ENCODE results near the gene CALML6. TPM values are rescaled to one million over a fixed set of nuclear protein-coding genes. Genes with fewer than 3 reads are reported as not detected.

CALML6 gene
- polyA plus RNA-seq, 6 donors from 2014 or later = not detected

DNA sequence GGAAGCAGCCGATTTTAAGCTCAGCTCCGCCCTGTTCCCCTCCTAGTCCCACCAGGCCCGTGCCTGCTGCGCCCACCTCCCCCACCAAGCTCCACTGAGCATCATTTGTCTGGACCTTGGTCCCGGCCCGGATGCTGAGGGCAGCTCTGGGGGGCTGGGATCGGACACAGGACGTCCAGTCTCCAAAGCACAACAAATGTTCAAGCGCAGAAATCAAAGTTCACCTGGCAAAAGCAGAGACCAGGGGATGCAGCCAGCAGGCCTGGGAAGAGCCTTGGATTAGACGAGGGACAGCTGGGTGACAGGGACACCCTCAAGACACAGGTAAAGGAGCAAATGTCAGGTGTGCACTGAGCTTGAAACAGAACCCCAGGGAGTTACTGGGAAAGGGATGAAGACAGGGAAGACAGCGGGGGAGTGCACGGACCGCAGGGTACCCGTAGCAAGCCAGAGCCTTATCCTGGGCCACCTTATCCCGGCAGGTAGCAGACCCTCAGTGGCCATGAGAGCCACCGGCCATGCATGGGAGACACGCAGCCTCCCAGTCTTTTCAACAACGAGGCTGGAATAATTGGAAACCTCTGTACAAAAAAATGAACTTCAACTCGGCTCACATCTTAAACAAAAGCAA lies 26.3 kb downstream of the CALML6 start:
- Mint-ChIP-seq H3K4me3 (no peak overlapping the region), H3K27ac (no peak overlapping the region), H3K36me3 (no peaks in the 10 kb centered on the region), H3K4me1 (peaks cover 7 to 10% (median 7%) of the 10 kb centered on the region in 3 donors), H3K9me3 (no peaks in the 10 kb centered on the region), H3K27me3 (peaks cover 0 to 20% (median 8%) of the 10 kb centered on the region in 3 donors)
- DNase-seq (no peak), ATAC-seq (ENCODE audit: low read depth in 2 of 2) (no peak)

DNA sequence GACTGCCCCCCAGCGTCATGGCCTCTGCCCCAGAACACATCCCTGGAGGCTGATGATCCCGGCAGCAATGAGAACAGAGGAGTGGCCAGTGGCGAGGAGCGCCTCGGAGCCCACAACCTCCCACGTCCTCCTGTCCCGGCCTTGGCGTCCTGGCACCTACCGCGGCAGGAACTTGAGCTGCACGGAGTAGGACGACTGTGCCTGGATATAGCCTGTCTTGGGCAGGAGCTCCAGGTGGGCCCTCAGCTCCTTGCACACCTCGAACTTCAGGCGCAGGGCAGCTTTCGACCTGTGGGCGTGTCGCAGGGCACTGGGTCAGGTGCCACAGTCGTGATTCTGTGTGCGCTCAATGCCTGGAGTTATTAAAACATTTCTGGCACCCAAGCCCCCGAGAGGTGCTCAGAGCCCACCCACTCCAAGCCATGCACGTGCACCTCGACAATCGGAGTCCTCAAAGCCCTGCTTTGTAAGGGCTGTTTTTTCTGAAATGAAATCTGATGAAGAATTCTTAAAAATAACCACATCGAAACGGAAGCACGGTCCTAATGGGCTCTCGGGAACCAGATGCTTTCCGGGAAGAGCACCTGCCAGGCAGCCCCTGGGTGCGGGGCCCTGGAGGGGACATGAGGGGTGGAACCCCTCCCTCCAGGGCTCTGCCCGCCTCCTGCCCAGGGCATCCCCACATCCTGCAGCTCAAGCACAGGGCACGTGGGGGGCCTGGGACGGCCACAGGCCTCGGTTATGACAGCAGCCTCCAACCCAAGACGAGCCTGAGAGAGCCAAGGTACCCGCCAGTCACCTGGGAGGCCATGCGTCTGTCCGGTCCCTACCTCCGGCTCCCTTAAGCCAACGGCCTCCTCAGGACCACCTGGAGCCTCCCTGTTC lies 27.1 kb downstream of the CALML6 start:
- Mint-ChIP-seq H3K4me3 (no peak overlapping the region), H3K27me3 (peaks cover 0 to 20% (median 8%) of the 10 kb centered on the region in 3 donors), H3K9me3 (no peaks in the 10 kb centered on the region), H3K36me3 (no peaks in the 10 kb centered on the region), H3K4me1 (peaks cover 7 to 10% (median 7%) of the 10 kb centered on the region in 3 donors), H3K27ac (no peak overlapping the region)
- DNase-seq (no peak), ATAC-seq (ENCODE audit: low read depth in 2 of 2) (no peak)

DNA sequence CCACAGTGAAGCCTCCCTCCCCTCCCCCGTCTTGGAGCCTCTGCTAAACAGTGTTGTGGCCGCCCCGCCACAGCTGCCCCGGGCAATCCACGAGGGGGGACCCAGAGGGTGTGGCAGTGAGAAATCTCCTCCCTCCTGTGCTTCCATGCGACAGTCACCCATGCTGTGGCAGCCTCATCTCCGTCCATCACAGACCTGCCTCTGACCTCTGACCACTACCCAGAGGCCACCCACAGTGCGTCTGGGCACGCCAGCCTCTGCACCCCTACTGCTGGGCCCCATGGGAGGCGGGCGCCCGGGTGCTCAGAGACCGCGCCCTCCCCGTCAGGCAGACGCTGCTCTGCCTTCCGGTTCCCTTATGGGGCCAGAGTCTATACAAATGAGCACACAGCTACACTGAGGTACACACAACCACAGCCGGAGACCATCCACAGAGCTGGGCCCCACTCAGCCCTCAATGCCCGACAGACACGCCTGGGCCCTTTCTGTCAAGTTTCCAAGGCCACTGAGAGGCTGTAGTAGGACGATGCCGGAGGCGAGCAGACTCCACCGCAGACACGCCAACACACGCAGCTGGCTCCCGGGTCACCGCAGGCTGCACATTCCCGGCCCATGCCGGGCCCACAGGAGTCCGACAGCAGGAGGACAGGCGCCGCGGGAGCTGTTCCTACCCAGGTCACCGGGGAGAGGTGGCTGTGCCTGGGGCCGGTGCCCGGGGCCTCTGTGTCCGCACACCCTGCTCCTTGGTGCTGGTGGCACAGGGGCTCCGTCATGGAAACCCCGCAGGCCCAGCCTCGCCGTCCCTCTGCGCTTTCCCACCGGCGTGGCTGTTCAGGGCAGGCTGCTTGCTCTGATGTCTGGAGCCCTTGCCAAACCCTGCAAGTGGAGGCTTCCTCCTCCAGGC lies 27.9 kb downstream of the CALML6 start:
- ATAC-seq (ENCODE audit: low read depth in 2 of 2) (peak in 1 of 2 donors; percentile 37), DNase-seq (no peak)
- peaks cover 0 to 20% (median 8%) of the 10 kb centered on the region in 3 donors for H3K27me3 Mint-ChIP-seq
- H3K4me3 Mint-ChIP-seq = no peak overlapping the region
- H3K4me1 Mint-ChIP-seq = peaks cover 7 to 10% (median 7%) of the 10 kb centered on the region in 3 donors
- no peaks in the 10 kb centered on the region for H3K9me3 Mint-ChIP-seq
- no peaks in the 10 kb centered on the region for H3K36me3 Mint-ChIP-seq
- H3K27ac Mint-ChIP-seq = no peak overlapping the region

DNA sequence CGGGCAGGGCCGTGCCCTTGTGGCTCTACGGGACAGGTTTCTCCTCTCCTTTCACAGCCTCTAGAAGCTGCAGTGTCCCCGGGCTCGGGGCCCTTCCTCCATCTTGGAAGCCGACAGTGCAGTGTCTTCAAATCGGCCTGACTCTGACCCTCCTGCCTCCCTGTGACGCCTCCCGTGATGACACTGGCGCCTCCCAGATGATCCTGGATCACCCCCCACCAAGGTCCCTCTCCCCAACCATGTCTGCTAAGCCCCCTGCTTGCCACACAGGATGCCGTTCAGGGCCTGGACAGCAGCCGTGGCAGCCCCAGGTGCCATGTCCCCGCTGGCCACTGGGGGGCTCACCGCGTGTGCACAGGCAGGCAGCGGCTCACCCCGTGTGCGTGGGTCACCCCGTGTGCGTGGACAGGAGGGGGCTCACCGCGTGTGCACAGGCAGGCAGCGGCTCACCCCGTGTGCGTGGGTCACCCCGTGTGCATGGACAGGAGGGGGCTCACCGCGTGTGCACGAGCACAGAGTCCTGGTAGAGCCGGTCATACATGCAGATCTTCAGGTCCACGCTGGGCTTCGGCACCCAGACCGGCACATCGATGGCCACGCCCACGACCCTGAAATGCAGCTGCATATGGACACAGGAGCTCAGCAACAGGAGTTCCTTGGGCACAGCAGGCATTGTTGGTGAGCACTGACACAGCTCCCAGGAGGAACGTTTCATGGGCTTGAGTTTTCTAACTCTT lies 28.9 kb downstream of the CALML6 start:
- H3K4me1 Mint-ChIP-seq = peaks cover 7 to 10% (median 7%) of the 10 kb centered on the region in 3 donors
- ATAC-seq (ENCODE audit: low read depth in 2 of 2) (peak; percentile 85 to 87), DNase-seq (peak; percentile 40)
- H3K27ac Mint-ChIP-seq = peak overlapping the region in 1 of 6 donors; percentile 29
- peaks cover 0 to 24% (median 8%) of the 10 kb centered on the region in 3 donors for H3K27me3 Mint-ChIP-seq
- no peaks in the 10 kb centered on the region for H3K9me3 Mint-ChIP-seq
- H3K36me3 Mint-ChIP-seq = no peaks in the 10 kb centered on the region
- peak overlapping the region in 4 of 8 donors; percentile 5 to 82 (median 45) for H3K4me3 Mint-ChIP-seq

DNA sequence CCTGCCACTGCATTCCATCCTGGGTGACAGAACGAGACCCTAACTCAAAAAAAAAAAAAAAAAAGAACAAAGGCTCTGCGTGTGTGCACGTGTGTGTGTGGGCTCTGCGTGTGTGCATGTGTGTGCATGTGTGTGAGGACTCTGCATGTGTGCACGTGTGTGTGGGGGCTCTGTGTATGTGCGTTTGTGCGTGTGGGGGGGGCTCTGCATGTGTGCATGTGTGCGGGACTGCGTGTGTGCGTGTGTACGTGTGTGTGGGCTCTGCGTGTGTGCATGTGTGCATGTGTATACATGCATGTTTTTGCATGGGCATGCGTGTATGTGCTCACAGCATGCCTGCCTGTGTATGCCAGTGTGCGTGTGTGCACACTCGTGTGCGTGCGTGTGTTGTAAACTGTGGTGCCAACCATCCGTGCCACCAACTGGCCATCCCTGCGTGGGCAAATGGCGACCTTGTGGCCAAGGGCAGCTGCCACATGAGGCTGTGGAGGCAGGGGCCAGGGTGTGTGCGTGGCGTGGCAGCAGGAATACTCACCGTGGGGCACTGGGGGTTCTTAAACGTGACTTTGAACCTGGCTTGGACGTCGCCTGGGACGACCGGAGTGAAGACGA lies 30.8 kb downstream of the CALML6 start:
- peak overlapping the region in 1 of 6 donors; percentile 20 for H3K27ac Mint-ChIP-seq
- peaks cover 8 to 24% (median 8%) of the 10 kb centered on the region in 3 donors for H3K27me3 Mint-ChIP-seq
- ATAC-seq (ENCODE audit: low read depth in 2 of 2) = no peak
- H3K9me3 Mint-ChIP-seq = peaks cover 2 to 9% (median 4%) of the 10 kb centered on the region in 7 donors
- H3K36me3 Mint-ChIP-seq = peaks cover 0 to 4% of the 10 kb centered on the region in 2 donors
- H3K4me3 Mint-ChIP-seq = no peak overlapping the region
- H3K4me1 Mint-ChIP-seq = peaks cover 7 to 10% (median 7%) of the 10 kb centered on the region in 3 donors
- DNase-seq = no peak

DNA sequence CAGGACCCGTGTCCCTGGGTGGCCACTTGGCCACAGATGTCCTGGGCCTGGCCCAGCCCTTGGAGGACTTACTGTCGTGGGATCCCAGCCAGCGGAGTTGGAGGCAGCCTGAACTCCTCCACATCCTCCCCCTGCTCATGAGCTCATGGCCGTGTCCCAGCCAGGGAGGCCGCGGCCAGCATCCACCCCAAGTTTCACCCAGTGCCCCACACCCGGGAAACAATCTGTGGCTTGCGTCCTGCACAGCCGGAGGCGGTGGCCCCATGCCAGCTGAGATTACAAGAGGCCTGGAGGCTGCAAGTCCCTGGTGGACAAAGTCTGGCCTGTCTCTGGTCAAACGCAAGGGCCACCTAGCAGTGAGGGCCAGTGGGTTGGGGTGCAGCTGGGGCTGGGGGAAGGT lies 31.5 kb downstream of the CALML6 start:
- no peak for ATAC-seq (ENCODE audit: low read depth in 2 of 2)
- DNase-seq = no peak
- H3K27ac Mint-ChIP-seq = no peak overlapping the region
- peaks cover 3 to 15% (median 8%) of the 10 kb centered on the region in 7 donors for H3K9me3 Mint-ChIP-seq
- H3K36me3 Mint-ChIP-seq = peaks cover 0 to 5% of the 10 kb centered on the region in 2 donors
- H3K27me3 Mint-ChIP-seq = peaks cover 11 to 28% (median 14%) of the 10 kb centered on the region in 3 donors
- peaks cover 7 to 10% (median 7%) of the 10 kb centered on the region in 3 donors for H3K4me1 Mint-ChIP-seq
- H3K4me3 Mint-ChIP-seq = no peak overlapping the region

DNA sequence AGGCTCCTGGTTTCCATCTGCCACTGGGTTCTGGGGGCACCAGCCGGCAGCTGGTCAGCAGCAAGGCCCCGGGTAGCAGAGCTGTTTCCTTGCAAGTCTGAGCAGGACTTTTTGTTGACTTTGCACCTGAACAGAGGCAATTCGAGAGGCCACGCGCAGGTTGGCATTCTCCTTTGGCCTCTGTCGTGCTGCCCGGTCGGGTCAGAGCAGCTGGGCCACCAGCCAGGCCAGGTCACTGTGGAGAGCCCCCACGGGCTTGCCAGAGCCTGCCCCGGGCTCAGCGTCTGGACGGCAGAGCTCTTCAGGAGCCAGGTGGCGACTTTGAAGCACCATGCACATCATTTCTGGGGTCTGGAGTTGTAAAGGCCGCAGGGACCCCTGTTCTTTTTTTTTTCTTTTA lies 32.4 kb downstream of the CALML6 start:
- Mint-ChIP-seq H3K4me1 (peaks cover 7 to 10% (median 7%) of the 10 kb centered on the region in 3 donors), H3K36me3 (peaks cover 0 to 5% of the 10 kb centered on the region in 2 donors), H3K27ac (no peak overlapping the region), H3K4me3 (no peak overlapping the region), H3K27me3 (peaks cover 15 to 37% (median 19%) of the 10 kb centered on the region in 3 donors), H3K9me3 (peaks cover 3 to 18% (median 10%) of the 10 kb centered on the region in 7 donors)
- ATAC-seq (ENCODE audit: low read depth in 2 of 2) (no peak), DNase-seq (no peak)

DNA sequence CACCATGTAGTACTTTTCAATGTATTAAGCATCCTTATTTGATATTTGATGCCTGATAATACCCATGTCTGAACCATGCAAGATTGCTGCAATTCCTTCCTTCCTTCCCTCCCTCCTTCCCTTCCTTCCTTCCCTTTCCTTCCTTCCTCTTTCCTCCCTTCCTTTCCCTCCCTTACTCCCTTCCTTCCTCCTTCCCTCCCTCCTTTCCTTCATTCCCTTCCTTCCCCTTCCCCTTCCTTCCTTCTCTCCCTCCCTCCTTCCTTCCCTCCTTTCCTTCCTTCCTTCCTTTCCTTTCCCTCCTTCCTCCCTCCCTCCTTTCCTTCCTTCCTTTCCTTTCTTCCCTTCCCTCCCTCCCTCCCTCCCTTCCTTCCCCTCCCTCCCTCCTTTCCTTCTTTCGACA lies 33.7 kb downstream of the CALML6 start:
- H3K9me3 Mint-ChIP-seq = peaks cover 3 to 18% (median 10%) of the 10 kb centered on the region in 7 donors
- H3K4me1 Mint-ChIP-seq = peaks cover 4 to 7% (median 6%) of the 10 kb centered on the region in 3 donors
- ATAC-seq (ENCODE audit: low read depth in 2 of 2) (no peak), DNase-seq (no peak)
- no peak overlapping the region for H3K4me3 Mint-ChIP-seq
- H3K27ac Mint-ChIP-seq = no peak overlapping the region
- H3K27me3 Mint-ChIP-seq = peaks cover 20 to 37% (median 23%) of the 10 kb centered on the region in 3 donors
- H3K36me3 Mint-ChIP-seq = peaks cover 0 to 5% of the 10 kb centered on the region in 2 donors

DNA sequence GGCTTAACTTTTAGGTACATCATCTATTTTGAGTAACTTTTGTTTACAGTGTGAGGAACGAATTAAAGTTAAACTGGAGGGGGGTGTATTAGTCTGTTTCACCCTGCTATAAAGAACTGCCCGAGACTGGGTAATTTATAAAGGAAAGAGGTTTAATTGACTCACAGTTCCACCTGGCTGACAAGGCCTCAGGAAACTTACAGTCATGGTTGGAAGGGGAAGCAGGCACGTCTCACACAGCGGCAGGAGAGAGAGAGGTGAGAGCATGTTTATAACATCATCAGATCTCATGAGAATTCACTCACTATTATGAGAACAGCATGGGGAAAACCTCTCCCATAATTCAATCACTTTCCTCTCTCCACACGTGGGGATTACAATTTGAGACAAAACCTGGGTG lies 35.9 kb downstream of the CALML6 start:
- Mint-ChIP-seq H3K9me3 (peaks cover 3 to 18% (median 10%) of the 10 kb centered on the region in 7 donors), H3K4me3 (no peak overlapping the region), H3K36me3 (peaks cover 0 to 5% of the 10 kb centered on the region in 2 donors), H3K27me3 (peaks cover 14 to 32% (median 26%) of the 10 kb centered on the region in 3 donors), H3K27ac (peak overlapping the region in 1 of 6 donors; percentile 75), H3K4me1 (no peaks in the 10 kb centered on the region)
- no peak for ATAC-seq (ENCODE audit: low read depth in 2 of 2)
- no peak for DNase-seq

DNA sequence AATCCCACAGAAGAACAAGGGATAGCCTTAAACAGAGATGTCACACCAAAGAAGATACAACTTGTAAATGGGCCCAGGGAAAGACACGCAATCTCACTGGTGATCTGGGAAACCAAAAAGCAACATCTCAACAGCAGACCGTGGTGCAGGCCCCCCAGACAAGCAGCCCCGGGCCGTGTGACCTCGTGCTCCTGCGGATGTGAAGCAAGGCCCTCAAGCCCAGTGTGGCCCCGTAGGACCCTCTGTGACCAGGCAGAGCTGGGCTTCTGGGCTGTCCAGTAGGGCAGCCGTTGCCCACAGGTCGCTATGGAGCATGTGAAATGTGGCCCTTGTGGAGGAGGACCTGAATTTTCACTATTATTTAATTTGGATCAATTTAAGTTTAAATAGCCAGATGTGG lies 39.0 kb downstream of the CALML6 start:
- peaks cover 3 to 18% (median 10%) of the 10 kb centered on the region in 7 donors for H3K9me3 Mint-ChIP-seq
- no peaks in the 10 kb centered on the region for H3K4me1 Mint-ChIP-seq
- no peak overlapping the region for H3K4me3 Mint-ChIP-seq
- H3K36me3 Mint-ChIP-seq = peaks cover 0 to 5% of the 10 kb centered on the region in 2 donors
- ATAC-seq (ENCODE audit: low read depth in 2 of 2) (no peak), DNase-seq (no peak)
- peaks cover 20 to 37% (median 32%) of the 10 kb centered on the region in 3 donors for H3K27me3 Mint-ChIP-seq
- H3K27ac Mint-ChIP-seq = no peak overlapping the region

DNA sequence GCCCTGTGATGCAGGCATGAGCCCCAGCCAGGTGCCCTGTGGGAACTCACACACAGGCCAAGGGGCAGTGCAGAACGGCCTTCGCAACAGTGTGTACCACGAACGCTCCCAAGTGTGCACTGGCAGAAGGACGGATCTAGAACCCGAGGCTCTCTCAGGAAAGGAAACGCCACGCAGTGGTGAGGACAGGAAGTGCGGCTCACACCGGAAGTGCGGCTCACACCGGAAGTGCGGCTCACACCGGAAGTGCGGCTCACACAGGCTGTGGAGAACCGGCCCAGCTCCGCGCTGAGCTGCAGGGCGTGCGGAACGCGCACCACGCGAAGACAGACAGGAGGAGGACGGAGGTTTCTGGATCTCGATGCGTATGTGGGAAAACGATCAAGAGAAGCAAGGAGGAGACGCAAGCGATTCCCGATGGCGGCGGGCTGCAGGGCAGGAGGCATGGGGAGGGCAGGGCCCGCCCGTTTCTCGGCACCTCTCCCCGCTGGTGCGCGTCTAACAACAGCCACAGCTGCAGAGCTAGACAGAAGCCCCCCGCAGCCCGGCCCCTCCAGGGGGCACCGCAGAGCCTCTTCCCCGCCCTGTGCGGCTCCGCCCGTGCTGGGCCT lies 39.9 kb downstream of the CALML6 start:
- Mint-ChIP-seq H3K4me3 (no peak overlapping the region), H3K9me3 (peaks cover 3 to 17% (median 9%) of the 10 kb centered on the region in 7 donors), H3K4me1 (peaks cover 0 to 2% (median 0%) of the 10 kb centered on the region in 3 donors), H3K27me3 (peaks cover 28 to 46% (median 30%) of the 10 kb centered on the region in 3 donors), H3K27ac (no peak overlapping the region), H3K36me3 (peaks cover 0 to 5% of the 10 kb centered on the region in 2 donors)
- DNase-seq (no peak), ATAC-seq (ENCODE audit: low read depth in 2 of 2) (no peak)
